ENCODE measurements around the gene LMTK2. TPM values are rescaled to one million over a fixed set of nuclear protein-coding genes. Genes with fewer than 3 reads are reported as not detected.

The LMTK2 gene
- 20.6 TPM for total RNA-seq (ENCODE audit: unreplicated experiment)
- long read RNA-seq, partial matches to known transcripts, result 1 of 4 reads
- long read RNA-seq, other reads (novel, unspliced or antisense), result 3 of 4 reads

GRCh38 chr7:98106647-98107312, at the start of gene LMTK2:
Gene LMTK2 (plus strand): TSS chr7:98106862. CDS start chr7:98107178, 316 bp downstream.
- Mint-ChIP-seq H3K27ac (ENCODE audit: unreplicated experiment) (peak within 1 kb of the TSS; percentile 76), H3K9me3 (ENCODE audit: unreplicated experiment) (peaks cover 3% of the 10 kb centered on the region), H3K36me3 (ENCODE audit: unreplicated experiment) (no peaks in the 10 kb centered on the region), H3K4me3 (ENCODE audit: unreplicated experiment) (peak within 1 kb of the TSS; percentile 92), H3K27me3 (ENCODE audit: unreplicated experiment) (peaks cover 2% of the 10 kb centered on the region), H3K4me1 (ENCODE audit: low read depth, unreplicated experiment) (peaks cover 9% of the 10 kb centered on the region)
- DNase-seq, result peak; percentile 97
- TF ChIP-seq CTCF (IDR thresholded peaks at IDR 0.05; ENCODE audit: partially characterized antibody, unreplicated experiment), result peak; percentile 92

GRCh38 chr7:98057157-98057556, 49.5 kb upstream of the LMTK2 start:
- H3K4me3 Mint-ChIP-seq (ENCODE audit: unreplicated experiment), result no peak overlapping the region
- no peaks in the 10 kb centered on the region for H3K4me1 Mint-ChIP-seq (ENCODE audit: low read depth, unreplicated experiment)
- no peak for DNase-seq
- no peak overlapping the region for H3K27ac Mint-ChIP-seq (ENCODE audit: unreplicated experiment)
- H3K36me3 Mint-ChIP-seq (ENCODE audit: unreplicated experiment), result no peaks in the 10 kb centered on the region
- H3K27me3 Mint-ChIP-seq (ENCODE audit: unreplicated experiment), result peaks cover 9% of the 10 kb centered on the region
- TF ChIP-seq CTCF (IDR thresholded peaks at IDR 0.05; ENCODE audit: partially characterized antibody, unreplicated experiment), result no peak
- H3K9me3 Mint-ChIP-seq (ENCODE audit: unreplicated experiment), result peaks cover 7% of the 10 kb centered on the region

GRCh38 chr7:98058186-98058585, 48.5 kb upstream of the LMTK2 start:
- DNase-seq, result no peak
- Mint-ChIP-seq H3K9me3 (ENCODE audit: unreplicated experiment) (peaks cover 6% of the 10 kb centered on the region), H3K27ac (ENCODE audit: unreplicated experiment) (no peak overlapping the region), H3K36me3 (ENCODE audit: unreplicated experiment) (no peaks in the 10 kb centered on the region), H3K4me3 (ENCODE audit: unreplicated experiment) (no peak overlapping the region), H3K4me1 (ENCODE audit: low read depth, unreplicated experiment) (no peaks in the 10 kb centered on the region), H3K27me3 (ENCODE audit: unreplicated experiment) (peaks cover 9% of the 10 kb centered on the region)
- no peak for TF ChIP-seq CTCF (IDR thresholded peaks at IDR 0.05; ENCODE audit: partially characterized antibody, unreplicated experiment)

- no peak overlapping the region for H3K4me3 Mint-ChIP-seq (ENCODE audit: unreplicated experiment)
- H3K4me1 Mint-ChIP-seq (ENCODE audit: low read depth, unreplicated experiment), result no peaks in the 10 kb centered on the region
- no peaks in the 10 kb centered on the region for H3K36me3 Mint-ChIP-seq (ENCODE audit: unreplicated experiment)
- no peak overlapping the region for H3K27ac Mint-ChIP-seq (ENCODE audit: unreplicated experiment)
- H3K27me3 Mint-ChIP-seq (ENCODE audit: unreplicated experiment), result no peaks in the 10 kb centered on the region
- TF ChIP-seq CTCF (IDR thresholded peaks at IDR 0.05; ENCODE audit: partially characterized antibody, unreplicated experiment), result no peak
- H3K9me3 Mint-ChIP-seq (ENCODE audit: unreplicated experiment), result peaks cover 4% of the 10 kb centered on the region
- DNase-seq, result no peak
Observed at GRCh38 chr7:98064233-98064632, 42.4 kb upstream of the LMTK2 start.

GRCh38 chr7:98066208-98066607, 40.5 kb upstream of the LMTK2 start:
- Mint-ChIP-seq H3K27ac (ENCODE audit: unreplicated experiment) (no peak overlapping the region), H3K9me3 (ENCODE audit: unreplicated experiment) (peaks cover 4% of the 10 kb centered on the region), H3K27me3 (ENCODE audit: unreplicated experiment) (peaks cover 1% of the 10 kb centered on the region), H3K4me1 (ENCODE audit: low read depth, unreplicated experiment) (no peaks in the 10 kb centered on the region), H3K4me3 (ENCODE audit: unreplicated experiment) (no peak overlapping the region), H3K36me3 (ENCODE audit: unreplicated experiment) (no peaks in the 10 kb centered on the region)
- no peak for DNase-seq
- TF ChIP-seq CTCF (IDR thresholded peaks at IDR 0.05; ENCODE audit: partially characterized antibody, unreplicated experiment), result no peak

All from glutamatergic neuron (in vitro differentiated cells).